Body of pancreas (tissue), 4 donors: ENCODE measurements around the gene ARSB. TPM values are rescaled to one million over a fixed set of nuclear protein-coding genes. Genes with fewer than 3 reads are reported as not detected.

Source experiments
- ATAC-seq: fragments of 150-250 bp; one replicate; pipeline ENCODE4 v1.9.1; 2016
- DNase-seq, 4 donors: peaks; one replicate each; pipeline ENCODE4 v3.0.0-alpha.2; 2019
- H3K27ac ChIP-seq, 4 donors: fragments of 200-600 bp; sonication (generic); 1 replicate in 3 of 4; 2 replicates in 1 of 4; pipeline versions ENCODE4 v1.5.1 to v1.6.1; 2016 to 2019; ENCODE audit warnings: mild to moderate bottlenecking in 1 of 4, mixed read lengths in 1 of 4, moderate library complexity in 1 of 4
- H3K27me3 ChIP-seq, 2 donors: fragments of 200-600 bp; sonication (generic); one replicate each; pipeline ENCODE4 v1.6.0; 2016; ENCODE audit warnings: mild to moderate bottlenecking in 1 of 2
- H3K36me3 ChIP-seq, 2 donors: fragments of 200-600 bp; sonication (generic); replicated peaks in 1 of 2; 2 replicates each; pipeline ENCODE4 v1.5.1; 2016; ENCODE audit warnings: low read depth in 2 of 2; ENCODE audit not compliant: insufficient read depth in 1 of 2
- H3K4me1 ChIP-seq: fragments of 200-600 bp; sonication (generic); one replicate; pipeline ENCODE4 v1.6.0; 2016
- H3K4me3 ChIP-seq, 2 donors: fragments of 200-600 bp; sonication (generic); 1 replicate in 1 of 2; 2 replicates in 1 of 2; pipeline ENCODE4 v1.5.1; 2016 to 2019
- H3K9me3 ChIP-seq, 3 donors: fragments of 200-600 bp; sonication (generic); 1 replicate in 2 of 3; 2 replicates in 1 of 3; pipeline ENCODE4 v1.5.1; 2016
- CTCF ChIP-seq, 7 experiments: fragments of 450-650 bp in 4 of 7; fragments of 200-600 bp in 3 of 7; sonication (generic) in 3 of 7; IDR thresholded peaks; one replicate each; pipeline ENCODE4 v1.5.1; 2016 to 2019; ENCODE audit warnings: antibody characterized with exemption in 7 of 7
- POLR2A ChIP-seq, 3 donors: fragments of 450-650 bp; IDR thresholded peaks; one replicate each; pipeline ENCODE4 v1.6.1; 2016; ENCODE audit warnings: antibody characterized with exemption in 3 of 3, mild to moderate bottlenecking in 2 of 3
- WGBS, 2 donors: methylation state at CpG; one replicate each; pipeline ENCODE4 v1.1.5; 2017; 5-methylcytosine and 5-hydroxymethylcytosine counted together
- intact Hi-C: fragments of 100-400 bp; cut with DNase I; formaldehyde crosslinking; loops from one replicate; pipeline ENCODE4 v1.15.1; 2023
- total RNA-seq, 2 donors: library from RNA; depleted of rRNA; stranded (reverse); fragments of >200 nt; gene quantifications; one replicate each; pipeline ENCODE4 v1.1.0, GENCODE V29; 2016

Gene ARSB
- total RNA-seq, 2 donors from 2014 or later = 9.9 to 12.2 TPM

- Histone ChIP-seq H3K9me3 (no peaks in the 10 kb centered on the region), H3K4me1 (no peaks in the 10 kb centered on the region), H3K4me3 (no peak overlapping the region), H3K27me3 (no peaks in the 10 kb centered on the region), H3K27ac (no peak overlapping the region), H3K36me3 (no peaks in the 10 kb centered on the region)
- TF ChIP-seq CTCF (IDR thresholded peaks at IDR 0.05) = no peak
- TF ChIP-seq POLR2A (IDR thresholded peaks at IDR 0.05) = no peak
- DNase-seq = no peak
- intact Hi-C loops = no loop called here
- 84 to 91% methylated on average over 2 of the region's 2 CpGs for WGBS, 2 donors
- ATAC-seq = no peak
Observed at GRCh38 chr5:78992146-78992545, 7.0 kb upstream of the ARSB start.

GRCh38 chr5:78989080-78989479, 4.0 kb upstream of the ARSB start:
- H3K4me1 ChIP-seq = peaks cover 14% of the 10 kb centered on the region
- intact Hi-C loops = no loop called here
- no peaks in the 10 kb centered on the region for H3K9me3 ChIP-seq
- 88 to 89% methylated on average over 9 to 12 of the region's 12 CpGs for WGBS, 2 donors
- H3K27ac ChIP-seq = no peak overlapping the region
- no peak for DNase-seq
- no peaks in the 10 kb centered on the region for H3K36me3 ChIP-seq
- H3K4me3 ChIP-seq = no peak overlapping the region
- H3K27me3 ChIP-seq = no peaks in the 10 kb centered on the region
- no peak for ATAC-seq
- TF ChIP-seq CTCF (IDR thresholded peaks at IDR 0.05) = no peak
- TF ChIP-seq POLR2A (IDR thresholded peaks at IDR 0.05) = no peak

GRCh38 chr5:78985725-78986223, 664 bp upstream of the ARSB start:
- 0 to 1% methylated on average over 10 to 11 of the region's 11 CpGs for WGBS, 2 donors
- intact Hi-C loops = no loop called here

GRCh38 chr5:78984439-78985115, 533 bp downstream of the ARSB start:
- peak; percentile 85 to 91 (median 88) for DNase-seq
- Histone ChIP-seq H3K4me1 (peaks cover 41% of the 10 kb centered on the region), H3K4me3 (peak overlapping the region; percentile 66 to 72), H3K36me3 (no peaks in the 10 kb centered on the region), H3K9me3 (no peaks in the 10 kb centered on the region), H3K27ac (peak overlapping the region; percentile 92 to 99 (median 98)), H3K27me3 (no peaks in the 10 kb centered on the region)
- ATAC-seq = peak; percentile 82
- TF ChIP-seq CTCF (IDR thresholded peaks at IDR 0.05) (peak in 6 of 7 experiments; percentile 17 to 70 (median 61)), POLR2A (IDR thresholded peaks at IDR 0.05) (peak; percentile 81 to 86 (median 85))
- 0% methylated on average over 12 to 71 of the region's 79 CpGs for WGBS, 2 donors
- intact Hi-C loops = no loop called here

More at GRCh38 chr5:78985725-78986223, 664 bp upstream of the ARSB start:
- Histone ChIP-seq H3K27ac (peak overlapping the region; percentile 92 to 99 (median 98)), H3K36me3 (no peaks in the 10 kb centered on the region), H3K27me3 (no peaks in the 10 kb centered on the region), H3K4me1 (peaks cover 35% of the 10 kb centered on the region), H3K4me3 (peak overlapping the region in 1 of 2 donors; percentile 72), H3K9me3 (no peaks in the 10 kb centered on the region)
- peak; percentile 34 for ATAC-seq
- TF ChIP-seq POLR2A (IDR thresholded peaks at IDR 0.05) (peak in 2 of 3 donors; percentile 44 to 66), CTCF (IDR thresholded peaks at IDR 0.05) (no peak)
- peak; percentile 50 to 69 (median 56) for DNase-seq
